ENCODE results near the gene FAM135A.

DNA sequence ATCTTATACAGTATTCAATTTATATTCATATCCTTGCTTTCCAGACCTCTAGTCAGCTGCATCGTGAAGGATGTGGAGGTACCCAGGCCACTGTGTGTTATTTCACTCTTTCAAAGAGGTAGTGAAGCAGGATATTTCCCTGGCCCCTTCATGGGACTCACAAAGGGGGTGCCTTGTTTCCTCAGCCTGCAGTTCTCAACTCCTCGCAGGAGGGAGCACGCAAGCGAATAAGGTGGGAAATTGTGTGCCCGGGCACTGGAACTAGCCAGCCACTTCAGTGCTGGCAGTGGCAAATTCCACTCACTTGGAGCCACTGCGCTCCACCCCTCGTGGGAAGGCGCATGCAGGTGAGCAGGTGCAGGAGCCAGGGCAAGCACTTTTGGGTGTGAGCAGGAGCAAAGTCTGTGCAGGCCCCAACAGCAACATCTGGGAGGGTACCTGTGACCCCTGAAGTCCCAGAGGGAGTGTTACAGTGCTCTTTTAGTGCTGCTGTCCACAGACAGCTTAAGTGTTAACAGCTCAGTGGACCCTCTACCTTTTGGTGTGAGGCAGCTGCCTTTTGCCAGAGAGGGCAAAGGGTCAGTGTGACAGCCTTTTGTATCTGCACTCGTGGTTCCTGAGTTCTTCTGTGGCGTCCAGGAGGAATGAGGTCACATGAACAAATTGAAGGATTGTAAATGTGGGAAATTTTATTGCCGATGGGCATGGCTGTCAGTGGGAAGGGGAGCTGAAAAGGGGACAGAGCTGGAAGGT, 49.4 kb upstream of the FAM135A start:
- TF ChIP-seq, protein P1, sequence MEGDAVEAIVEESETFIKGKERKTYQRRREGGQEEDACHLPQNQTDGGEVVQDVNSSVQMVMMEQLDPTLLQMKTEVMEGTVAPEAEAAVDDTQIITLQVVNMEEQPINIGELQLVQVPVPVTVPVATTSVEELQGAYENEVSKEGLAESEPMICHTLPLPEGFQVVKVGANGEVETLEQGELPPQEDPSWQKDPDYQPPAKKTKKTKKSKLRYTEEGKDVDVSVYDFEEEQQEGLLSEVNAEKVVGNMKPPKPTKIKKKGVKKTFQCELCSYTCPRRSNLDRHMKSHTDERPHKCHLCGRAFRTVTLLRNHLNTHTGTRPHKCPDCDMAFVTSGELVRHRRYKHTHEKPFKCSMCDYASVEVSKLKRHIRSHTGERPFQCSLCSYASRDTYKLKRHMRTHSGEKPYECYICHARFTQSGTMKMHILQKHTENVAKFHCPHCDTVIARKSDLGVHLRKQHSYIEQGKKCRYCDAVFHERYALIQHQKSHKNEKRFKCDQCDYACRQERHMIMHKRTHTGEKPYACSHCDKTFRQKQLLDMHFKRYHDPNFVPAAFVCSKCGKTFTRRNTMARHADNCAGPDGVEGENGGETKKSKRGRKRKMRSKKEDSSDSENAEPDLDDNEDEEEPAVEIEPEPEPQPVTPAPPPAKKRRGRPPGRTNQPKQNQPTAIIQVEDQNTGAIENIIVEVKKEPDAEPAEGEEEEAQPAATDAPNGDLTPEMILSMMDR (IDR thresholded peaks at IDR 0.05), result no peak
- no peak for TF ChIP-seq POLR2A (IDR thresholded peaks at IDR 0.05)
